Activated naive CD4-positive, alpha-beta T cell treated with anti-CD3 and anti-CD28 coated beads, Interleukin-2, amount 10 ng/mL, durations not matched to agents 7 days and 5 days (primary cell): ENCODE results near the gene DUOXA2.

ENCODE experiments used
- CTCF ChIA-PET: fragments of 350-600 bp; sonication (Branson Sonifier 250); formaldehyde crosslinking; loops from one replicate; lab custom pipeline; 2021; ENCODE audit warnings: antibody characterized with exemption; lab: Charles Lee
- DNase-seq: peaks from one replicate; pipeline ENCODE4 v3.0.0-alpha.2; 2020
- H3K27ac Mint-ChIP-seq: one replicate; pipeline ENCODE4 v1.8.0; 2021; ENCODE audit warnings: mild to moderate bottlenecking, moderate library complexity, mixed read lengths
- H3K27me3 Mint-ChIP-seq: one replicate; pipeline ENCODE4 v1.8.0; 2021; ENCODE audit warnings: mild to moderate bottlenecking, mixed read lengths
- H3K36me3 Mint-ChIP-seq: one replicate; pipeline ENCODE4 v1.8.0; 2021; ENCODE audit warnings: mixed read lengths
- H3K4me1 Mint-ChIP-seq: one replicate; pipeline ENCODE4 v1.8.0; 2021; ENCODE audit warnings: mixed read lengths
- H3K4me3 Mint-ChIP-seq: one replicate; pipeline ENCODE4 v1.8.0; 2021; ENCODE audit warnings: mild to moderate bottlenecking, moderate library complexity, mixed read lengths
- H3K9me3 Mint-ChIP-seq: one replicate; pipeline ENCODE4 v1.8.0; 2021; ENCODE audit warnings: mixed read lengths

The DUOXA2 gene

DNA sequence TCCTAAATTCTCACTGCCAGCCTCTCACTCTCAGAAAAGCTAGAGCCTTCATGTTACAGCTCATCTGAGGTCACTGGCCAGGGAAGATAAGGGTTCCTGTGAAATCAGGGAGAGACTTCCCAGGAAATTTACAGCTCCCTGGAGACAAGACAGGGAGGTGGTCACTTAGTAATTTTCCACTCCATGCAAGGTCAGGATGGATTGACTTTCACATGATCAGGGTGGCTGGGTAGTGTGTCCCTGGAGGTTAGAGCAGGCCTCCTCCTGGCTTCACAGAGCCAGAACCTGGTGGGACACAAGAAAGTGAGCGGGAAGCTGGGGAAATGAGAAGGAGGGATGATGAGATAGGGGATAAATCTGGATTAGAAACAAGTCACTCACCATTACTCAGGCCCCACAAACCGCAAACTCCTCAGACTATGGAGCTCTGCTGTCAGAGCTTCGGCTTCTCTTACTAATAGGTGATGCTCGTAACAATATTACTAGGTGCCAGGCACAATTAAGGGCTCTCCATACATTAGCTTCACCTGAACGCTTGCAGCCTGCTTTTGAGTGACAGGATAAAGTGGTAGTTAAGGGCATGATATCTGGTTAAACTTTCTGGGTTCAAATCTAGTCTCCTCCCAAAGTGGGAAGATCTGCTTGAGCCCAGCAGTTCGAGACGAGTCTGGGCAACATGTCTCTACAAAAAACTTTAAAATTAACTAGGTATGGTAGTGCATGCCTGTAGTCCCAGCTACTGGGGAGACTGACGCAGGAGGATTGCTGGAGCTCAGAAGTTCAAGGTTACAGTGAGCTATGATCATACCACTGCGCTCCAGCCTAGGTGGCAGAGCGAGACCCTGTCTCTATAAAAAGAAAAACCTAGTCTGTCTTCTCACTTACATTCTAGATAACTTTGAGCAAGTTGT is 25.1 kb upstream of the DUOXA2 start:
- peaks cover 37% of the 10 kb centered on the region for H3K27me3 Mint-ChIP-seq
- H3K9me3 Mint-ChIP-seq: no peaks in the 10 kb centered on the region
- no peaks in the 10 kb centered on the region for H3K4me1 Mint-ChIP-seq
- CTCF ChIA-PET: no interaction called here
- H3K27ac Mint-ChIP-seq: no peak overlapping the region
- no peaks in the 10 kb centered on the region for H3K36me3 Mint-ChIP-seq
- no peak overlapping the region for H3K4me3 Mint-ChIP-seq
- DNase-seq: no peak

DNA sequence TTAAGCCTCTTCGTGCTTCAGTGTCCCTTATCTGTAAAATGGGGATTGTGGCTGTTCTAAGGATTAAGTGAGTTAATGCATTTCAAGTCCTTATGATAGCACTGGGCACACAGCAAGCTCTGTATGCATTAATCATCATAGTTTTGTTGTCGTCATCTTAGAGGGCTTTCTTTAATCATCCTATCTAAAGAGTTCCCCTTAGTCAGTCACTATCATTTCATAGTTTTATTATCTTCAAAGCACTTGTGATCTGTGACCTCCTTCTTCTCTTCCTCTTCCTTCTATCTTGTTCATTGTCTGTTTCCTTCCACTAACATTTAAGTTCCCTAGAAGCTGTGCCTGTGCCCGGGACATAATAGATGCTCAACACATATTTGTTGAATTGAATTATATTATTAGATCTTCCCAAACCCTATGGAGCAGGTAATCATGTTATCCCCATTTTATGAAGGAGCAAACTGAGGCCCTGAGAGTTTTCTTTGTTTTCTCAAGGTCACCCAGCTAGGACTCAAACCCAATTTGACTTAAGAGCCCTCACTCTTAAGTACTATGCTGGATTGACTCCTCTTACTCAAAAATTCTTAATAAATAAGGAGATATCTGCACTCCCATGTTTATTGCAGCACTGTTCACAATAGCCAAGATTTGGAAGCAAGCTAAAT is 24.3 kb upstream of the DUOXA2 start:
- CTCF ChIA-PET: no interaction called here
- no peak overlapping the region for H3K27ac Mint-ChIP-seq
- H3K4me1 Mint-ChIP-seq: no peaks in the 10 kb centered on the region
- peaks cover 37% of the 10 kb centered on the region for H3K27me3 Mint-ChIP-seq
- no peak overlapping the region for H3K4me3 Mint-ChIP-seq
- no peak for DNase-seq
- no peaks in the 10 kb centered on the region for H3K36me3 Mint-ChIP-seq
- no peaks in the 10 kb centered on the region for H3K9me3 Mint-ChIP-seq

DNA sequence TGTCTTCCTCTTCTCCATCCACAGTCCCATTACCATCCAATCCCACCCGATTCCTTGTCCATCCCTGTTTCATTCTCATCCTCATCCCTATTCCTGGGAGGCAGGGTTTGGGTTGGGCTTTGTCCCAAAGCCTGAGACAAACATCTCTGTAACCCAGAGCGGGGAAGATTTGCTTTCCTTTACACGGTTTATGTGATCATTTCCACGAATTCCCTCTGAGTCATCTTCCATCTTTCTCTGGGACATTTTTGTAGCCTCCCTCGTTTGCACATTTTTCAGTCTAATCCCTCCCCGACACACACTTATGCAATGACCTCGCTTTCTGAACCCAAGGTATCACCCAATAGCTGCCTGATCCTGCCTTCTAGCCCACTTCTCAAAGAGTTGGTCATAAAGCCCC is 23.0 kb upstream of the DUOXA2 start:
- CTCF ChIA-PET: no interaction called here
- no peak for DNase-seq
- Mint-ChIP-seq H3K36me3 (no peaks in the 10 kb centered on the region), H3K4me1 (no peaks in the 10 kb centered on the region), H3K9me3 (no peaks in the 10 kb centered on the region), H3K27me3 (peaks cover 33% of the 10 kb centered on the region), H3K4me3 (no peak overlapping the region), H3K27ac (no peak overlapping the region)

DNA sequence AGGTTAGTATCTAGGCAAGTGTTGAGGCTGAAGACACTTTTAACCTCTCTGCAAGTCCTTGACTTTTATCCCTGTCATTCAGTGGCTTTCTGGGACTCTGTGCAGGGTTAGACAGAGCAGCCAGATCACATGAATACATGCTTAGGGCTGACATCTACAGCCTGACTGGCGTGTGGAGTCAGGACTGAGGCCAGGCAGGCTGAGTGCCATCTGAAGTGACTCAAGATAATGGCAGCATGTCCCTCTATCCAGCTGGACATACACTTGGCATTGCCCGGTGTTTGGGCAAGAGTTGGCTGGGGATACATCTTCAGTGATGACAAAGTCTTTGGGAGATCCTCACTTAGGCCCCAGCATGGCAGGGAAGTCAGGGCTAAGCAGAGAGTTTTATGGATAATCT is 22.6 kb upstream of the DUOXA2 start:
- H3K9me3 Mint-ChIP-seq: no peaks in the 10 kb centered on the region
- peaks cover 33% of the 10 kb centered on the region for H3K27me3 Mint-ChIP-seq
- no peaks in the 10 kb centered on the region for H3K4me1 Mint-ChIP-seq
- no peak overlapping the region for H3K4me3 Mint-ChIP-seq
- no peak overlapping the region for H3K27ac Mint-ChIP-seq
- DNase-seq: no peak
- CTCF ChIA-PET: interaction anchor here (1.4 kb wide), 1 partner anchor 27 kb away, joined by 6 read pairs; no protein-coding TSS in a partner anchor
- no peaks in the 10 kb centered on the region for H3K36me3 Mint-ChIP-seq

DNA sequence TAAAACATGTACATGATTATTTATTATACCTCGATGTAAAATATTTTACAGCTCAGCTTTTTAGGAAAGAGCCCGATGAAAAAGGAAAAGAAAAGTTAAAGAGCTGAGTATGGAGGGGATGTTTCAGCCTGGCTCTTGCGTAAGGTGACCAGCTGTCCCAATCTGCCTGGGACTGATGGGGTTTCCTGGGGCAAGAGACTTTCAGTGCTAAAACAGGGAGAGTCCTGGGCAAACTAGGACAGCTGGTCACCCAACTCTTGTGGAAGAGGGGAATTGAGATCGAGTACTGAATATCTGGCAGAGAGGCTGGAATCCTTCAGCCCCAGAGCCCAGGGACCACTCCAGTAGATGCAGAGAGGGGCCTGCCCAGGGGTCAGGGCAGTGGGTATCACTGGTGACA is 21.1 kb upstream of the DUOXA2 start:
- H3K9me3 Mint-ChIP-seq: no peaks in the 10 kb centered on the region
- no peak overlapping the region for H3K4me3 Mint-ChIP-seq
- H3K27ac Mint-ChIP-seq: no peak overlapping the region
- peaks cover 35% of the 10 kb centered on the region for H3K27me3 Mint-ChIP-seq
- no peak for DNase-seq
- H3K36me3 Mint-ChIP-seq: no peaks in the 10 kb centered on the region
- H3K4me1 Mint-ChIP-seq: no peaks in the 10 kb centered on the region
- CTCF ChIA-PET: interaction anchor here (1.4 kb wide), 1 partner anchor 25 kb away, joined by 6 read pairs; no protein-coding TSS in a partner anchor

DNA sequence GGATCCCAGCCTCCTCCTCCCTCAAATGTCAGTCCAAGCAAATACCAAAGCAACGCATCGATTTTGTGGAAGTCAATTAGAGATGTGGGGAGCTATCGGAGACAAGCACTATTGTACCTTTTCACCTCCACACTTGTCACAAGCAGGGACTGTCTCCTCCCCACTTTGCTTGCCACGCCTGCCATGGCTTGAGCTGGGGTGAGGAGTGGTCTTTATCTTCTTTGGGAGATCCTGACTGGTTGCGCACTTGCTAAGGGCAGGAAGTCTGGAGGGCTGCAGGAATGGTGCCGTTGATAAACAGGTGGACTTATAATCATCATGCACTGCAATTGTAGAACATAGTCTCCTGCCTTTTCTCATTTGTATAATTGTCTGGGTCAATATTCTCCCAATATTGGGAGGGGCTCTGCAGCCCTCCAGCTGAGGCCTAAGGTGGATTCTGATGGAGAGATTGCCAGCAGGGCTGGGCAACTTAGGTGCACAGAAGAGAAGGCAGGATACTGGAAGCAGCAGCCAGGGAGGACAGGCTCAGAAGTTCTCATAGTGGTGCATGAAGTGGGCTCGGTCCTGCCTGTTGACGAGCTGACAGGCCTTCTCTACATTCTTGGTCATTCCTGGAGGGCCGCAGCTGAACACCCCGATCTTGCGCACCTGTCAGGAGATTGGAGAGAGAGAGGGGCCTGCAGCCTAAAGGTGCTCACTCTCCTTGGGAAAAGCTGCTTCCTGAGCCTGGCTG is 20.3 kb upstream of the DUOXA2 start:
- Mint-ChIP-seq H3K9me3 (no peaks in the 10 kb centered on the region), H3K27me3 (peaks cover 29% of the 10 kb centered on the region), H3K36me3 (no peaks in the 10 kb centered on the region), H3K4me1 (no peaks in the 10 kb centered on the region), H3K27ac (no peak overlapping the region), H3K4me3 (no peak overlapping the region)
- no peak for DNase-seq
- CTCF ChIA-PET: no interaction called here

DNA sequence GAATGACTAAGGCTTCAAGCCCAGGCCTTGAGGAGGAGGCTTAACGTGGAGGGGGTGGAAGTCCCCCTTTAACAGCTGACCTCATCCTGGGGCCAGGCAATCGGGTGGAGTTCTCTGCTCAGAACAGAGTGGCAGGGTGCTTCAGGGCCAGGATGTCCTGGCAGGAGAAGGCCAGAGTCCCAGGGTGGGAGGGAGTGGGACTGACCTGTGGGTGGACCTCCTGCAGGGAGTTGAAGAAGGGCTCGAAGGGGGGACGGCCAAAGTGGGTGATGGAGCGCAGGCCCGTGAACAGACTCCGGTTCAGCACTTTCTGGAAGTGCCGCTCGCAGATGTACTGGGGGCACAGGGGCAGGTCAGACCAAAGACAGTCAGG is 19.8 kb upstream of the DUOXA2 start:
- no peaks in the 10 kb centered on the region for H3K4me1 Mint-ChIP-seq
- CTCF ChIA-PET: no interaction called here

DNA sequence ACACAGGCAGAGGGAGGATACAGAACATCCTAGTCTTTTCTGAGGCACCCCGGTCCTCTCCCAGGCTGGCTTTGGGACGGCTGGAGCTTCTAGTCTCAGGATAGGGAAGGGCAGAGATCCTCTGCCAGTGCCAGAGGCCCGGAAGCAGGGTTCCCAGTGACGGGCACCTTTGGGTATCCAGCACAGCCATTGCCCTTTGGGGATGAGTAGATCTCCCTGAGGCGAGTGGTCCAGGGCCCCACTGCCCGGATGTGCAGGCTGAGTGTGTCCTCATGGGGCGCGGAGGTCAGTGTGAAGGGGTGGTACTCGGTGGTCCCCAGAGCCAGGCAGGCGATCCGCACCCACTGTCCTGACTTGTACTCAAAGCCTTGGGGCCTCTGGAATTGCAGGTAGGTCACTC is 18.5 kb upstream of the DUOXA2 start:
- Mint-ChIP-seq H3K4me3 (no peak overlapping the region), H3K36me3 (no peaks in the 10 kb centered on the region), H3K27me3 (peaks cover 30% of the 10 kb centered on the region), H3K9me3 (no peaks in the 10 kb centered on the region), H3K27ac (no peak overlapping the region), H3K4me1 (no peaks in the 10 kb centered on the region)
- no peak for DNase-seq
- CTCF ChIA-PET: no interaction called here

More for the DNA sequence above, 19.8 kb upstream of the DUOXA2 start:
- Mint-ChIP-seq H3K4me3 (no peak overlapping the region), H3K27me3 (peaks cover 26% of the 10 kb centered on the region), H3K9me3 (no peaks in the 10 kb centered on the region), H3K27ac (no peak overlapping the region), H3K36me3 (no peaks in the 10 kb centered on the region)
- no peak for DNase-seq

DNA sequence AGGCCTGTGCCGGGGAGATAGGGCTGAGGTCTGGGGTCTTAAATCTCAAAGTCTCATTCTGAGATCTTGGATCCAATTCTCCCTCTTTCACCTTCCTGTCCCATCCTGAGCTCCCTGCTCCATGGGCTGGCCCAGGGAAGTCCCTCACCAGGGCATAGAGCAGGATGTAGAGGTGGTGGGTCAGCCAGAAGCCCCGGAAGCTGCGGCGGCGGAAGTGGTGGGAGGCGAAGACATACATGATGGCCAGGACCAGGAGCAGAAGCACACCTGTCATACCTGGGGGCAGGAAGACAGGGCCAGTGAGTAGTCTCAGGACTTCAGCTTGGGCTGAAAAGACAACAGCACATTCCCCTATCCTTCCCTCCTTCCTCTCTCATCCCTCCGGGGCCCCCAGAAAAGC is 16.7 kb upstream of the DUOXA2 start:
- DNase-seq: no peak
- Mint-ChIP-seq H3K36me3 (no peaks in the 10 kb centered on the region), H3K27me3 (peaks cover 30% of the 10 kb centered on the region), H3K4me1 (no peaks in the 10 kb centered on the region), H3K4me3 (no peak overlapping the region), H3K9me3 (no peaks in the 10 kb centered on the region), H3K27ac (no peak overlapping the region)
- CTCF ChIA-PET: interaction anchor here (1.0 kb wide), 1 partner anchor 21 kb away, joined by 3 read pairs; no protein-coding TSS in a partner anchor

DNA sequence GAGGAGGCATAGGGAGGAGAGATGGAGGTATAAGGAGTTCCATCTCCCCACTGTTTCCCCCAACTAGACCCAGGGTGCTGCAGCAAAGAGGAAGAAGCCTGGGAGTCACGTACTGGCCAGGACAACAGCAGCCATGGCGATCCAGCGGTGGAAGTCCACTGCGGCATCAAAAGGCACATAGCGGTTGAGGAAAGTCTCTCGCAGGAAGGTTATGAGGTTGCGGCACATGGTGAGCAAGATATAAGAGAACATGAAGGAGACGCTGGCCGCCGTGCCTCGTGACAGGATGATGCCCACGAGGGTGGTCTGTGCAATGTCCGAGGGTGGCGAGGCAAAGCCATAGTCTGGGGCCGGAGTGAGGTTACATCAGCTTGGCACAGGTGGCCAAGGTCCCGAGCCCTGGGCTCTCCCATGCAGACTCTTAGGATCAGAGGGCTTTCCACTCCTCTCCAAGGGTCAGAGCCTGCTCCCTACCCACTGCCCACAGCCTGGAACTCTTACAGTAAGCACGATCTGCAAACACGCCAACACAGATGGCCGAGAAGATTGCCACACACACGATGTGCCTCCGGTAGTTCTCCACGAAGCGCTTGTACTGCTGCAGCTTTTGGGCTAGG is 14.5 kb upstream of the DUOXA2 start:
- Mint-ChIP-seq H3K9me3 (no peaks in the 10 kb centered on the region), H3K4me1 (no peaks in the 10 kb centered on the region), H3K27me3 (peaks cover 28% of the 10 kb centered on the region), H3K27ac (no peak overlapping the region), H3K36me3 (no peaks in the 10 kb centered on the region), H3K4me3 (no peak overlapping the region)
- CTCF ChIA-PET: no interaction called here
- DNase-seq: no peak

DNA sequence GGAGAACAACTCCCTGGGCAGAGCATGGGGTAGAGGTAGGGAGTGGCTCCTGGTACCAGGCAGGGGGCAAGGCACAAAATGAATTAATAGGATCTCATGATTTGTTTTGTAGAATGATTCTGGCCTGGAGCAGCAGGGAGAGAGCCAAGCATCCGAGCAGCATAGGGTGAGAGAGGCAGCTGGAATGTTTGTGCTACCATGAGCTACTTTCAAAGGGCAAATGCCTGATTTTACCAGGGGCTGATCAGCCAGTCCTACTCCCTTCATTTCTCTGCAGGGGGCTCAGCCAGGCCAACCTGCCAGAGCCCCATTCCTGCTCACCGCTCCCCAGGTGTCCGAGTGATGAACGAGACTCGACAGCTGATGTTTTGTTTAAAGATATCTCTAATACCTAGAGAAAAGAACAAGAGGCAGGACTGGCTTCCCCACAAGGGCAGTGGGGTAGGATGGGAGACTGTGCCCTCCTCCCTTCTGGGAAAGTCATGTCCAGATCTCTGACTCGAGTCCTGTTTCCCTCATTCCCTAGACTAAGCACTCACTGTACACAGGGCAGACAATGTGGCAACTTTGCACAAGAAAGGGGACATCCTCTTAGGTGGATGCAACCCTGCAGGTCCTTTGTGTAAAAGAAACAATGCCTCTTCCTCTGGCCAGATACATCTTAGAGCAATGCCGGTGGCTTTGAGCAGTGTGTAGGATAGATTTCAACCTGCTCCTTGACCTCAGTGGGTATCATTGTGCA is 13.1 kb upstream of the DUOXA2 start:
- CTCF ChIA-PET: no interaction called here
- Mint-ChIP-seq H3K9me3 (no peaks in the 10 kb centered on the region), H3K4me1 (no peaks in the 10 kb centered on the region), H3K27ac (no peak overlapping the region), H3K36me3 (no peaks in the 10 kb centered on the region), H3K4me3 (no peak overlapping the region), H3K27me3 (peaks cover 35% of the 10 kb centered on the region)
- DNase-seq: no peak

DNA sequence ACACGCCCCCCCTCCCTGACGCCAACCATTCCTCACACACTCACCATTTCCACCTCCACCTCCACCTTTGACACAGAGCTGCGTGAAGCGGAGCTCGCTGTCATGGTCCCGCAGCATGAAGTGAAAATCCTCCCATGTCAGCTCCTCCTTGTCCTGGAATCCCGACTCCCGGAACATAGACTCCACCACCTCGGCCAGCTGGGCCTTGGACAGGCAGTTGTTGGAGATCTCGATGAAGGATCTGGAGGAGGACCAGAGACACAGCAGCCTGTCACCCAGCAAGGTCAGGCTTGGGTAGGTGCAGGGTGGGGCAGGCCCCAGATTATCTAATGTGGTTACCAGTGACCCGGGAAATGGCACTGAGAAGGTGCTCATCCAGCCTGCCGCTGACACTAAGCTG is 12.4 kb upstream of the DUOXA2 start:
- Mint-ChIP-seq H3K27me3 (peaks cover 41% of the 10 kb centered on the region), H3K4me1 (no peaks in the 10 kb centered on the region), H3K27ac (no peak overlapping the region), H3K36me3 (no peaks in the 10 kb centered on the region), H3K4me3 (no peak overlapping the region), H3K9me3 (no peaks in the 10 kb centered on the region)
- CTCF ChIA-PET: no interaction called here
- DNase-seq: no peak

DNA sequence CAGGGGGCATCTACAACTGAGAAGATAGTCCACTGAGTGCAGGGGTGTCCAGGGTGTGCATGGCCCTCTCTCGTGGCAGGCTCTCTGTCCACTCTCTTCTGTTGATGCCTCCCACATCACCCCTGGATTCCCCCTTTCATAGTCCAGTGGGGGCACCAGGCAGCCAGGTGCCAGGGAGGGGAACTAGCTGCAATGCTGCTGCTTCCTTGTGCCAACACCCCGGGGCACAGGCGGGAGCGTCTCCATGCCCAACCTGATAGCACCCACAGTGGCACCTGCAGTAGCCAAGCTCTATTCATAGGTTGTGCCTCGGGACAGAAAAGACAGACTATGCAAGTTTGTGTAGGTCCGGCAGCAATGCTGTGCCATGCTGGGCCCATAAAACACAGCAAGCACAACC is 11.9 kb upstream of the DUOXA2 start:
- H3K36me3 Mint-ChIP-seq: no peaks in the 10 kb centered on the region
- peaks cover 41% of the 10 kb centered on the region for H3K27me3 Mint-ChIP-seq
- DNase-seq: no peak
- no peaks in the 10 kb centered on the region for H3K4me1 Mint-ChIP-seq
- no peak overlapping the region for H3K4me3 Mint-ChIP-seq
- CTCF ChIA-PET: no interaction called here
- H3K27ac Mint-ChIP-seq: no peak overlapping the region
- no peaks in the 10 kb centered on the region for H3K9me3 Mint-ChIP-seq
